Vagina (tissue), 2 donors: ENCODE results near the gene ZFYVE9.

ENCODE experiments used
- POLR2AphosphoS5 ChIP-seq, 2 donors: sonication (generic); formaldehyde crosslinking; IDR thresholded peaks; one replicate each; pipeline ENCODE4 v1.9.0; 2017; ENCODE audit warnings: antibody characterized with exemption in 2 of 2, mild to moderate bottlenecking in 2 of 2, low read depth in 1 of 2; ENCODE audit not compliant: insufficient read depth in 1 of 2
- TF ChIP-seq, protein P1 (sequence below), 3 experiments: fragments of 450-650 bp in 2 of 3; fragments of 200-600 bp in 1 of 3; sonication (generic) in 1 of 3; IDR thresholded peaks; one replicate each; pipeline ENCODE4 v1.5.1; 2017 to 2019; ENCODE audit warnings: antibody characterized with exemption in 3 of 3, mild to moderate bottlenecking in 2 of 3, moderate library complexity in 2 of 3

DNA sequence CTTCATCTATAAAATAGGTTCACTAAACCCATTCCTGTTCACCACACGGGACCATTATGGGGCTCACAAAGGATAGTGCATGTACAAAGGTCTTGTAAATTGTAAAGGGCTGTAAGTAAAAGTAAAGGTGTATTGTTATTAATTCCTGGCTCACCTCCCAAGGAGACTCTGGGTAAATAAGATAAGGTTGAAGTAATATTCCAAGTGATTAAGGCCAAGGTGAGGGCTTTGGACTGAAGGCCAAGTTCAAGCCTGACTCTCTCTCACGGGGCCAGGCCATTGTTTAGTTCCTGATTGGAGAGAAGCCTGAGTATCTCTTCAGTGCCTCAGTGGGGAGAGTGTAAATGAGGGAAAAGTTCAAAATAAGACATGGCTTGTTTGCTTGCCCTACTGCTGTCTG is 19.5 kb upstream of the ZFYVE9 start:
- TF ChIP-seq, protein P1, sequence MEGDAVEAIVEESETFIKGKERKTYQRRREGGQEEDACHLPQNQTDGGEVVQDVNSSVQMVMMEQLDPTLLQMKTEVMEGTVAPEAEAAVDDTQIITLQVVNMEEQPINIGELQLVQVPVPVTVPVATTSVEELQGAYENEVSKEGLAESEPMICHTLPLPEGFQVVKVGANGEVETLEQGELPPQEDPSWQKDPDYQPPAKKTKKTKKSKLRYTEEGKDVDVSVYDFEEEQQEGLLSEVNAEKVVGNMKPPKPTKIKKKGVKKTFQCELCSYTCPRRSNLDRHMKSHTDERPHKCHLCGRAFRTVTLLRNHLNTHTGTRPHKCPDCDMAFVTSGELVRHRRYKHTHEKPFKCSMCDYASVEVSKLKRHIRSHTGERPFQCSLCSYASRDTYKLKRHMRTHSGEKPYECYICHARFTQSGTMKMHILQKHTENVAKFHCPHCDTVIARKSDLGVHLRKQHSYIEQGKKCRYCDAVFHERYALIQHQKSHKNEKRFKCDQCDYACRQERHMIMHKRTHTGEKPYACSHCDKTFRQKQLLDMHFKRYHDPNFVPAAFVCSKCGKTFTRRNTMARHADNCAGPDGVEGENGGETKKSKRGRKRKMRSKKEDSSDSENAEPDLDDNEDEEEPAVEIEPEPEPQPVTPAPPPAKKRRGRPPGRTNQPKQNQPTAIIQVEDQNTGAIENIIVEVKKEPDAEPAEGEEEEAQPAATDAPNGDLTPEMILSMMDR (IDR thresholded peaks at IDR 0.05): no peak
- TF ChIP-seq POLR2AphosphoS5 (IDR thresholded peaks at IDR 0.05; ENCODE audit: insufficient read depth in 1 of 2, low read depth in 1 of 2): no peak
